ENCODE data around the gene ABHD11.

GRCh38 chr7:73699370-73700068, 39.1 kb downstream of the ABHD11 start:
- TF ChIP-seq POLR2A (IDR thresholded peaks at IDR 0.05; ENCODE audit: low read depth, low read length) (no peak), POLR2AphosphoS5 (IDR thresholded peaks at IDR 0.05; ENCODE audit: low read depth, low read length) (peak; percentile 81; the same call in 1 of the 2 replicates), POU2F2 (IDR thresholded peaks at IDR 0.05; ENCODE audit: low read depth, low read length) (no peak), TAF1 (IDR thresholded peaks at IDR 0.05; ENCODE audit: low read depth, low read length) (no peak), PAX5 (IDR thresholded peaks at IDR 0.05; ENCODE audit: insufficient read depth, low read length, severe bottlenecking) (no peak), SPI1 (IDR thresholded peaks at IDR 0.05; ENCODE audit: low read depth, low read length) (no peak)

Data from GM12891 (cell line).